Fibroblast of skin of right quadriceps (primary cell): Measurements from ENCODE around the gene OPCML.

Source experiments
- DNase-seq: peaks from one replicate; pipeline ENCODE4 v3.0.0-alpha.2; 2013

OPCML gene

DNA sequence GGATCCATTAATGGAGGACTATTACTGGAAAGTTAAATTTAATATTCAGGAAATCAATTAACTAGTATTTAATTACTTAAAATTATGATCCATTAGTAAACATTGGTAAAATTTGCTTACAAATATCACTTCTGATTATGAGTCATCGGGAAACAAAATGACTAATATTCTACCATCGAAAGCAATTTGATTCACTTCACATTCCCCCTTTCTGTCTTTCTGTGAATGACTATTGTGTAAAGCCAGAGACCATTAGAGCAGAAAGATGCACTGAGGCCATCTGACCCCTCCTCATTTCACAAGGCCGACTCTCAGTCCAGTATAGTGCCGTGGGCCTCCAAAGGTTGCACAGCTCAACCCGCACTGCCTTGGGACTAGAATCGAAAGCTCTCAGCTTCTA is 619.0 kb downstream of the OPCML start:
- no peak for DNase-seq

GRCh38 chr11:132911186-132911585 is 621.1 kb downstream of the OPCML start:
- peak; percentile 96 for DNase-seq

- no peak for DNase-seq
Measured at GRCh38 chr11:132910011-132910760, 622.1 kb downstream of the OPCML start.

- DNase-seq, result no peak
Measured at GRCh38 chr11:132909021-132909606, 623.2 kb downstream of the OPCML start.

DNA sequence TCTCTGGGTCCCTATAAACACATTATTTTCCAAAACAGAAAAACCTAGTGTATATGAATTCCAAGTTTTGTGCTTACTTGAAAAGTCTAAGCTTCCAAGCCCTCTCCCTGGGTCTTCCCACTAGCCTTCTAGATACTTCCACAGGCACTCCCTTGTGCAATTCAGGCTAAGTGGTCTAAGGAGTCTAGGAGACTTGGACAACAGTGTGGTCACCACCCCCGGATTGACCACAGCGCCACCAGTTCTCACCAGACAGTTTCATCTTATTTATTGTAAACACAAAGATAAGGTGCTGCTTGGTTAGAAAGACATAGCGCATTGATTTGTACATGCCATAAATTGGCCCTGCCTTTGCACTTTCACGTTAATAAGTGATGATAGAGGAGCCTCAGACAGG is 623.9 kb downstream of the OPCML start:
- DNase-seq, result no peak

DNA sequence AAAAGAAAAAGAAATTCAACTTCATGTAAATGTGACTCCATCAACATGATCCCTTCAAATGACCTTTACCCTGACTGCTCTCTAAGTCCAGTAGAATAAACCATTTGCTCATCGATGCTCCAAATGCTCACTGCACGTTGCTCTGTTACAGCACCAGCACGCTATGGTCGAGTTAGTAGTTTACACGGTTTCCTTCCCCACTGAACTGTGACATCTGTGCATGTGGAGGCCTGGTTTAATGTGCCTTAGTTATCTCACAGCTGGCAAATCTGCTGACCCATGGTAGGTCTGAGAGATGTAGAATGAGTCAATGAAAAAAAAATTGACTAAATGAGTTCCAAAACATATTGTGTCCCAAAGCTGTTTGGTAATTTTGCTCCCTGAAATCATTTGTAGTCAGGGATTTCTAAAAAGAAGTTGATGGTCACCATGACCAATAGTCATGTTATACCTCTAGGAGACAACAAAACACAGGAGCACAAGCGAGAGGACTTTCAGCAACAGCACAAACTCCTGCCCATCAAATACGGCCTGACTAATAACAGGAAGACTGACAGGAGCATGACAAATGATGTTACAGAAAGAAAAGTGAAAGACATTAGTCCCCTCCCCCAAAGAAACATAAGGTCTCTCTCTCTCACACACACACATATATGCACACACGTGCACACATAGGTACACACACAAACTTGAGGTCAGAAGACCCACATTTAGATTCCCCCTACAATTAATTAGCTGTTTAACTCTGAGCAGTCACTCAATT is 624.5 kb downstream of the OPCML start:
- no peak for DNase-seq

DNA sequence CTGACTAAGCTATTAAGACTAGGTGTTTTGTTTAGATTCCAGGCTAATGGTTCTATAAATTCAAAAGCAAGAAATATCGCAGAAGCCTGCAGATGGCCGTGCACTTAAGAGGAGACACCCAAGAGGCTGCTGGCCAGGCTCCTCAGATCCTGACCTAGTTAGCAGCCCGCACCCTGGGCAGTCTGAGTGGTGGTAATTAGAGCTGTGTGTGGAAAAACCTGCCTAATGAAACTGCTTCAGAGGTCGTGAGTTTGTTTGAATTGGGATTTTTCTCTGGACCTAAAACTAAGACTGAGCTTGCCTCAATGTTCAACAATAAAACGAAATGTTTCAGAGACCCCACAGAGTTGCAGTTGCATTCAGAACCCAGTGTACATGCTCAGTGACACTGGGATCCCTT is 627.7 kb downstream of the OPCML start:
- no peak for DNase-seq

DNA sequence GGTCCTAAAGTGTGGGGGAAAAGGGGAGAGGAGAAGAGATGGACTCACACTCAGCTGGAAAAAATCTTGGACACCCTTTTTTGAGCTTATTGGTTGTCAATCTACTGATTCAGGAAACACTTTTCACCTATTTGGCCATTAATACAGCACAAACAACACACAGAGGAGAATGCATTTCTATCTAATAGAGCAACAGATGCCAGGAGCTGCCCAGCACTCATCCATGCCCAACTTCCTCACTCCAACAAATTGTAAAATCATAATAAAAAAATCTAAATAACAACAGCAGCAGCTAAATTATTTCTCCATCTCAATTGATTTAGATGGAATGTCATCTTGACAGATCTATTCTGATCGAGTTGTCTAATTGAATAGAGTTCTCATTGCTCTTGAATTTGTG is 628.2 kb downstream of the OPCML start:
- no peak for DNase-seq

GRCh38 chr11:132901638-132902471 is 630.4 kb downstream of the OPCML start:
- DNase-seq, result peak; percentile 13

DNA sequence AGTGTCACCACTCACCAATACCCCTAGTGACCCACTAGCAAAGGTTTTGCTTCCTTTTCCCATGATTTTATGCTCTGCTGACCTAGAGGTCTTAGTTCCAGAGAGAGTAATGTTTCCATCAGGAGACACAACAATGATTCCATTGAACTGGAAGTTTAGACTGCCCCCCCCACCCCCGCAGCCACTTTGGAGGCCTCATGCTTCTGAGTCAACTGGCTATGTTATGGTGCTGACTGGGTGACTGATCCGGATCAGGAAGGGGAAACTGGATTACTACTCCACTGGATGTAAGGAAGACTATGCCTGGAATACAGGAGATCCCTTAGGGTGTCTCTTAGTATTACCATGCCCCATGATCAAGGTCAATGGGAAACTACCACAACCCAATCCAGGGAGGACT is 633.6 kb downstream of the OPCML start:
- no peak for DNase-seq

DNA sequence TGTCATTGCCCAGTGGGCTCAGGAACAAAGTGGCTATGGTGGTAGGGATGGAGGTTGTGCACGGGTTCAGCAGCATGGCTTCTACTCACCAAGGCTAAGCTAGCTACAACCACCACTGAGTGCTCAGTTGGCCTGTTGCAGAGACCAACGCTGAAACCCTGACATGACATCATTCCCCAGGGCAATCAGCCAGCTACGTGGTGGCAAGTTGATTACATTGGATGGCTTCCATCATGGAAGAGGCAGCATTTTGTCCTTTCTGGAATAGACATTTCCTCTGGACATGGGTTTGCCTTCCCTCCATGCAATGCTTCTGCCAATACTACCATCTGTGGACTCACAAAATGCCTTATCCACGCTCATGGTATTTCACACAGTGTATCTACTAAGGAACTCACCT is 634.3 kb downstream of the OPCML start:
- DNase-seq, result peak; percentile 53

DNA sequence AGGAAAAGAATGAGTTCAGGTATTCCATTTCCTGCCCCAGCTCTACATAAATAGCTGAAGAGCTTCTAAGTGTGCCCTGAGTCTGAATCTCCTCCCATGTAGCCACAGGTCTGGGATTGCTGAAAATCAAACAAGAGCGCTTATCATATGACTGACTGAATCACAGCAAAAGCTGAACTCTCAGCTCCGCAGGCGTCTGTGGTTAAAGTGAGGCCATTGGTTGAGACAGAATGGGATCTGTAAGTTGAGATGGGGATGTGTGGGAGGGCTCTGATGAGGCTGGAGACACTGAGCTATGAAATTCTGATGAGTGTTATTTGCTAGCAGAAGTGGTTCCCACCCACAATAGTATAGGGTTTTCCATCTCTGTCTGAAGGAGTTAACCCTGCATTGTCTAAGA is 637.0 kb downstream of the OPCML start:
- peak; percentile 55 for DNase-seq

- DNase-seq, result no peak
Measured at GRCh38 chr11:132894606-132895005, 637.7 kb downstream of the OPCML start.

DNA sequence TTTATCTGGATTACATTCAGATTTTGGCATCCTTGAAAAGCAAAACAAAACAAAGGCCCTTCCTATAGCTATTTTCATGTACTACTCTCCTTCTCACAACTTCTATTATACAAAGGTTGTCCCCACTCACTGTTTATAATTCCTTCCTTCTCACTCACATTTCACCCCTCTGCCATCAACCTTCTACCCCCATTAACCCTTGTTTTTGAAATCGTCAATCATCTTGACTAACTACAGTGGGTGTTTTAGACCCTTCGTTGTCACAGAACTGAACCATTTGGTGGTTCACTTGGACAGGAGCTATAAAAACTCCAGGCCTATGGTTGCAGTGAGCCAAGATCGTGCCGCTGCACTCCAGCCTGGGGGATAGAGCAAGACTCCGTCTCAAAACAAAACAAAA is 639.4 kb downstream of the OPCML start:
- no peak for DNase-seq

GRCh38 chr11:132888226-132888625 is 644.1 kb downstream of the OPCML start:
- DNase-seq, result peak; percentile 35

DNA sequence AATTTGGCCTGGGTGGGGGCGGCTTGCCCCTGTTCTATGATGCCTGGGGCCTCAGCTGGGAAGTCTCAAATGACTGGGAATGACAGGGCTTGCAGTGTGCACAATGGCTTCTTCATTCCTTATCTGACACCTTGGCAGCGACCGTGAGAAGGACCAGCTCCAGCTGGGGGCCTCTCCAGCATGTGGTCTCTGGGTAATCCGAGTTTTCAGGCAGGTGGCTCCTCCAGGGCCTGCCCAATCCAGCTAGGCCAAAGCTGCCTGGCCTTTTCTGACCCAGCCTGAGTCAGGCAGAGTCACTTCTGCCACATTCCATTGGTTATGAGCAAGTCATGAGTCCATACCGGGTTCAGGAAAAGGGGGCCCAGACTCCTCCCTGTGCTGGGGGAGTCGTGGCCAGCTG is 646.0 kb downstream of the OPCML start:
- peak; percentile 67 for DNase-seq

DNA sequence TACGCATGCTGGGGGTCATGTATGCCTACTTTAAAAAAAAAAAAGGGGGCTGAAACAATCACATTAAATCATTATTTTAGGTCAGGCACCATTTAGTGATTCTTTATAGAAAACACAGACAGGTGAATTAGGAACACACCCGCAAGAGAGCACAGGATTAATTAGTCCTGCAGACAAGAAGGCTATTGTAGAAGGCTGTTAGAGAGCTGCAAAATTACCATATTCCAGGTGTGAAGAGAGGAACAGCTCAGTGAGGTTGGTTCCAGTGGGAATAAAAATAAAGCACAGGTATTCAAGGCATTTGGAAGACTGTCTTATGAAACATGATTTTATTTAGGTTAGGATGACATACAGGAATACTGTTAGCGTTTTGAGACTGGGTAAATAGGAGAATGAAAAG is 649.1 kb downstream of the OPCML start:
- DNase-seq, result no peak

DNA sequence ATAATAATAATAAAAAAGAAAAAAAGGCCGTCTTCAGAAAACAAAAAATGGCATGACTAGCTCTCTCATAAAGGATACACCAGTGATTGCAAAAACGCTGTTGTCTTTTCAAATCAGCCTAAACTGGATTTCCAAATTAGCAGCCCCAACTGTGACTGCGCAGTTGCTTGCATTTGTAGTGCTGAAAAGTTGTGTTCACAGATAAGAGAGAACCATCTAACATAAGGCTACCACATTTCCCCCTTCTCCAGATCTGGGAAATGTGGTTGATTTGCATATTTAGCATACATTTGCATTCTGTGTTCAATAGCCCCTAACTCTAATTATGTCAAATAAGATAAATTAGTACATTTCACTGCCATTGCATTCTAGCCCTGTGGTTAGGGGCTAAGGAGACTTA is 650.7 kb downstream of the OPCML start:
- DNase-seq, result no peak

DNA sequence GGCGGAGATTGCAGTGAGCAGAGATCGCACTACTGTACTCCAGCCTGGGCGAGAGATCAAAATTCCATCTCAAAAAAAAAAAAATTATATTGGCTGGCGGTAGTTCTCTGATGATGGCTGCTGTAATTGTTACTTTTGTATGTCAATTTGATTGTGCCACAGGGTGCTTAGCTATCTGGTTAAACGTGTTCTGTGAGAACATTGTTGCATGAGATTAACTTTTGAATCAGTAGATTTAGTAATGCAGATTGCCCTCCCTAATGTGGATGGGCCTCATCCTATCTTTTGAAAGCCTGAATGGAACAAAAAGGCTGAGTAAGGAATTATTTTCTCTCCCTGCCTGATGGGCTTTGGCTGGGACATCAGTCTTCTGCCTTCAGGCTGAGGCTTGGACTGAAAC is 654.2 kb downstream of the OPCML start:
- DNase-seq, result no peak

- DNase-seq, result no peak
Measured at GRCh38 chr11:132876705-132877104, 655.6 kb downstream of the OPCML start.

GRCh38 chr11:132876239-132876638 is 656.1 kb downstream of the OPCML start:
- no peak for DNase-seq

DNA sequence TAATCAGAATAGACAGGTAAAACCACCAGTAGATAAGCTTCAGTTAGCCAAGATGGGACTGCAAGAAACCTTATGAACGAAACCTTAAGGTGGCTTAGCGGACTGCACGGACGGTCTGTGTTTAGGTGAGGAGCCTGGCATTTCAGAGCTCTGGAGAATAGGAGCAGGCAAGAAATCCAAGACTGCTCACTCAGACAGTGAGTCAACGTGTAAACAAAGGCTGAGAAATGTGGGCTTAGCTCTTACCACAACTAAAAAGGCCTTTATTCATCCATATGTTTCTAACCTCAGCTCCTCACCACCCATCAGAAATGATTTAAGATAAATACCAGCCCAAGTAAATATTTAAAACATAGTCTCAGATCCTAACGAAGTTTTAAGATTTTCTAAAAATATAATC is 657.7 kb downstream of the OPCML start:
- DNase-seq, result peak; percentile 88

DNA sequence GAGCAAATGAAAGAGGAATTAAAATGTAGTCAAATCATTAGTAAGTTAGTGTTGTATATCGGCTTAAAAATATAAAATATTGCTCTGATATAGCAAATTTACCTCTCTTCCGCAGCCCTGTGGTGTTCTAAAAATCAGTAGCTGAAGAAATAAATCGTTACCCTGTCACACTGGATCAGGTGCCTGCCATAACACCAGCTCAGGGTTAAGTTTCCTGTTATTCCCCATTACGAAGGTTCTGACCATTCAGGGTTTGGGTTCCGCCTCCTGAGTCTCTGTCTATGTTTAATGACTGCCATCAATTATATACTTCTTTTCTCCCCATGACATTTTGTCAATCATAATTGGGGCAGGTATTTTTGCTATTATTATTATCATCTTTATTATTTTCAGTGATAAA is 658.5 kb downstream of the OPCML start:
- no peak for DNase-seq
